ENCODE measurements around the gene REG3G. TPM values are rescaled to one million over a fixed set of nuclear protein-coding genes. Genes with fewer than 3 reads are reported as not detected.

Gene REG3G
- not detected in 2 replicates for total RNA-seq (2014; rRNA removed; shearing (Covaris generic))
- not detected in 2 replicates for polyA plus RNA-seq (2014; cell fraction: nucleus; rRNA removed)

DNA sequence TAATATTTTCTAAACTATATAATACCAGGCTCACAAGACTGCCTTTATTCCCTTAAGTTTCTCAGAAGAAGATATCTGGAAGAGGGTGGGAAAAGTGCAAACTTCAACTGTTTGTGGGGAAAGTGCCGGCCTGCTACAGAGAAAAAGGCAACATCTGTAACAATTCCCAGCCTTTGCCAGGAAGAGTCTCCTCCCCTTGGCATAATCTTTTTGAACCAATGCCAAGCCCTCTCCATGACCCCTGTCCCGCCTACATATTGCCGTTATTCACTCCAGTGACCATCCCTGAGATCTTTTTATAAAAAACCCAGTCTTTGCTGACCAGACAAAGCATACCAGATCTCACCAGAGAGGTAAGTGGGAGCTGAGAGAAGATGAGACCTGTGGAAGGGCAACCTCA, at the start of gene REG3G:
Gene REG3G (plus strand): TSS at position 282 of the 400 bp plus-strand sequence. CDS start 392 bp downstream, outside the sequence.
- DNase-seq (ENCODE audit: extremely low read depth, low read depth) = no peak

DNA sequence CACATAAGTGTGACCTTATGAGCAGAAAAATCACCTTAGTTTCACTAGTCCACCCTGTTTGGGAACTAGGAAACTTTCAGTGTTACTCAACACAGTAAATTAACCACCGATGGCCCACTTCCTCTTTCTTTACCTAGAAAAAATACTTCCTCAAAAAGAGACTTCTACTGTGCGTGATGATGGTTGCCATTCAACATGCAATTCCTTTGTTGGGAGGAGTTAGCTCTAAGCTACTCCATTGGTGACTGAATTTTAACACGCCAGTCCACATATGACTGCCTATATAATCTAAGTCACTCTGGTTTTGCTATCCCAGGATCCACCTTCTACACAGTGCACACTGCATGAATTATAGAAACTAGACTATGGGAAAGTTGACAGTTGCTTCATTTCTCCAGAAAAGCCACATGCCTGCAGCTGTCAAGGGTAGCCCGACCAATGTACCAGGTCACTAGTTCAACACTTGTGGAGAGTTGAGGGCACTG, 47.8 kb upstream of the REG3G start:
- DNase-seq (ENCODE audit: extremely low read depth, low read depth) = no peak

GRCh38 chr2:78978340-78978739, 47.2 kb upstream of the REG3G start:
- DNase-seq (ENCODE audit: extremely low read depth, low read depth) = no peak

DNA sequence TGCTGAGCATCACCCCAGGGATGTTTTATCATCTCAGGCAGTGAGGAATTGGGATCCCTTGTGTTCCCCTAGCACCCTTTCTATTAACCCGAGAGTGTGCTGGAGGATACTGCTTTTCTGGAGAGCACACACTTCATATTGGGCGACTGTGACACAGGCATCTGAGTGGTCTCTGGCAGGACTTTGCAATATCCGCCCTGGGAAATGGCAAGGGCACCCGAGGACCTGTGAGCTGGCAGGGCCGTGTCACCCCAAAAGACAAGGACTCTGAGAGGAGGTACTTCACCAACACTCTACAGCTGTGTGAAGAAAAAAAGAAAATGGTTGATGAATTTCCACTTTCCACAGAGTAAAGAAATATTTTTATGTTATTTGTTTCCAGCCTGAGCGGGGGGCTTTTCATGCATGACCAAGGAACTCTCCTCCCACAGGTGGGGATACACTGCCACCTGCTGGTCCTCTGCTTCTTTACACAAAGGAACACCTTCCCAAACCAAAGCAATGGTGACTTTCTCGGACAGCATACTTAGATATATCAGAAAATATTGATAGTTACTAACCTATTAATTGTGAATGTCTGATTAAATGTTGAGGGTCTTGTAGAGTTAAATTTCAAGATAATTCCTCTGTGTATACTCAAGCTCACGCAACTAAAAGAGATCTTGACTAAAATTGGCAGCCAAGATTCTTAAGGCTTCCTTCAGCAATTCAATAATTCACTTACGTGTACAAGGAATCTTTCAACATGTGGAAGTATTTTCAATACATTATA, 45.9 kb upstream of the REG3G start:
- DNase-seq (ENCODE audit: extremely low read depth, low read depth) = peak; percentile 61

GRCh38 chr2:78980152-78980465, 45.4 kb upstream of the REG3G start:
- DNase-seq (ENCODE audit: extremely low read depth, low read depth) = no peak

DNA sequence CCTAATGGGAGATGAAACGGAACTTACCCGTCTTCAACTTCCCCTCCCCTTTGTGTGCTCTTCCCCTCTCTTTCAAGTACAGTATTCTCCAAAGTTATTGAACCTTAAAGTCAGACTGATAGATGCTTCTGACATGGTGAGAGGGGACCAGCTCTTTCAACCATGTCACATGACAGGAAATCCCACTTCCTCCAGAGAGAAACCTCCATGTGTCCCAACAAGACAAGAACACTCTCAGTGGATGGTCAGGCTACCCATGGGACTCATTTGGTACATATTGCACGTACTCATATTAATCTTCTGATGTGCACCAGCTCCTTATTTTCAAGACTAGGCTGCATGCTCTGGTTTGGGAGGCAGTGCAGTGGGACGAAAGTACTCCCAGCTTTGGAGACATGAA, 44.6 kb upstream of the REG3G start:
- DNase-seq (ENCODE audit: extremely low read depth, low read depth) = no peak

- no peak for DNase-seq (ENCODE audit: extremely low read depth, low read depth)
These were observed 42.7 kb upstream of the REG3G start for GRCh38 chr2:78982638-78983330.

DNA sequence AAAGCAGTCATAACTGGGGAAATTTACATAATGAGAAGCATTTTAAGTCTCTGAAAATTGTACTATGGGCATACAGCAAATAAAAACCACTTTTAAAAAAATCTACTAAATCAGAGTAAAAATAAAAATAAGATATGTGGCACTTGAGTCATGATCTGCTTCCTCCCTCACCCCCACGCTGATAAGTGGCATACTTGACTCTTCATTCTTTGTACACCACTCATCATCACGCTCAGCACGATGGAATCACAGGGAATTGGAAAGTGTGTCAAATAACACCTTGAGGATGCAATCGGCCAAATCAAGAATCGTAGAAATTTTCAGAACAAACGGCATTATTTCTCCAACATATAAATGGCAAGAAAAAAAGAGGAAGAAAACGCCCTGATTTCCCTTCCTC, 41.1 kb upstream of the REG3G start:
- DNase-seq (ENCODE audit: extremely low read depth, low read depth) = no peak

DNA sequence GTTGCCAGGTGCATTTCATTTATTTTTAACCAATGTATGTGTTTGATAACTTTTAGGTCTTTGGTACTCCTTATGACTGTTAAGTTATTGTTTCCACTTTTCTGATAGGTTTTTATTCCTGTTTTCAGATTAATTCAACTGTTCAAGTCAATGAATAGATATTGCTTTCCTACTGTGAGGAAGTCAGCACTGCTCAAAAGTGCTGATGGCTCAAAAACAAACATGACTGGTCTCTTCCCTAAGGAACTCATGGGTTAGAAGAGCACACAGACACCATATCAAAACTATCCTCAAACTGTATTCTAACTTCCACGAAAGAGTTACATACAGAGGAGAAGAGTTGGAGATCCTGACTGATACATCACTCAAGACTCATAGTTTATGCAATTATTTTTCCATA, 39.9 kb upstream of the REG3G start:
- no peak for DNase-seq (ENCODE audit: extremely low read depth, low read depth)

- no peak for DNase-seq (ENCODE audit: extremely low read depth, low read depth)
These were observed 36.5 kb upstream of the REG3G start for GRCh38 chr2:78989051-78989450.

GRCh38 chr2:78992451-78992806, 33.1 kb upstream of the REG3G start:
- no peak for DNase-seq (ENCODE audit: extremely low read depth, low read depth)

GRCh38 chr2:78992807-78993517, 32.5 kb upstream of the REG3G start:
- DNase-seq (ENCODE audit: extremely low read depth, low read depth) = no peak

DNA sequence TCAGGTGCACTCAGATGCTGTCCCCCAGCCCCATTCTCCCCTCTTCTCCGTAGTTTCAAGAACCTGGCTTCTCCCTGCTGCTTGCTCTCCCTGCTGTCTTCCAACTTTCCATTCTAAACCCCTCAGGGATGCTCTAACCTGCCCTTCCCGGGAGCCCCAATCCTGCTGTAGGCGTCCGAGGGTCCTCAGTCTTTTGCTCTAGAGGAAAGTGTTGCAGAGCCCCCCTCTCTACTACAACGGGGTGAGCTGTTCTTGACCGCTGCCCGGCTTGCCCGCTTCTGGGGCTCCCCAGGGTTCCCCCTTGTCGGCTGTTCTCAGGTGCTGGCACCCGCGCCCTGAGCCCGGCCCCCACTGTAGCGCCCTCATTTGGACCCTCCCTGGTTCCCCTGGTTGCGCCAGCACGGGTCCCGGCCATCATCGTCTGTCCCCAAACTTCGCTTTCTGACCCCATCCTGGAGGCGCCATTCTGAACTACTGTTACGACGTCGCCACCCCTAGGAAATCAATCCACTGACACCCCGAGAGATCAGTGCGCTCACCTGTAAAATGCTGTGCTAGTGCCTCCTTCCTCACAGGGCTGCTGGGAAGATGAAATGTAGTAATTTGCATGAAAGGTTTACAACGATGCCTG, 31.9 kb upstream of the REG3G start:
- DNase-seq (ENCODE audit: extremely low read depth, low read depth) = no peak

DNA sequence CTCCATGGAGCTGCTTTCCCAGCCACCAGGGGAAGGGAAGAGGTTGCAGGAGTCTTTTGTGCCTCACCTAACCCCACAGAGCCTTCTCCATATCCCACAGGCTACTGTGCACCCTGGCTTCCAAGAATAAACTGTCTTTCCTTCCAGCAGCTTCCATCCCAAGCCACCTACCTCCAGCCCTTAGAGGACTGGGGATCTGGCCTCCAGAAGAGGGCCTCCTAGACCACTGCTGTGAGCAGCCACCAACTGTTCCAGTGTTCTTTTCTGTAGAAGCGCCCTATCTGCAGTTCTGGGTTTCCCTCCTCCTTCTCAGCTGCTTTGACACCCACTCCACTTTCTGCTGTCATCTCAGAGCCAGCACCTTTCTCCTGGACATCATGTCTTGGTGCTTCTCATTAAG, 30.7 kb upstream of the REG3G start:
- DNase-seq (ENCODE audit: extremely low read depth, low read depth) = no peak

- DNase-seq (ENCODE audit: extremely low read depth, low read depth) = peak; percentile 21
These were observed 26.1 kb upstream of the REG3G start for GRCh38 chr2:78999406-78999805.

DNA sequence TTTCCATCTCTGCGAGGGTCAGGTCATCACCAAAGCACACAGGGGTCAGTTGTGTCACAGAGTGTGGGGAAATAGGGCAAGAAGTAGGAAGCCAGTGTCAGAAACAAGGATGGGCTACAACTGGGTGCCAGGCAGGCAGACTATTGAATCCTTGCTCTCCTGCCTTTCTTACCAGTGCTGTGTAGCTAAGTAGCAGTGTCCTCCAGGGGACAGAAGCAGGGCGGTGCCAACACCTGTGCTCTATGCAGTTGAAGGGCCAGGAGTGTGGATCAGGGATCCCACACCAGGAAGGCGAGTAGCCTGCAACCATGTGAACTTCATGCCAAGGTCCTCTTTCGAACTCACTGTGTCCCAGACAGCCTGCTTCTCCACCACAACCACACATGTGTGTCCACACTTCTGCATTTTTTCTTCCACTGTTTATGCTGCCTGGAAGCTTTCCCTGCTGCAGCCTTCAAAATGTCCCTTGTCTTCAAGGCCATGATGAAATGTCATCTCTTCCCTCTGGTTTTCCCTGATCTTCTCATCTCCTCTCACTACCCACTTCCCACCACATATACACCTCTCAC, 25.4 kb upstream of the REG3G start:
- no peak for DNase-seq (ENCODE audit: extremely low read depth, low read depth)

- no peak for DNase-seq (ENCODE audit: extremely low read depth, low read depth)
These were observed 24.2 kb upstream of the REG3G start for GRCh38 chr2:79001285-79001684.

DNA sequence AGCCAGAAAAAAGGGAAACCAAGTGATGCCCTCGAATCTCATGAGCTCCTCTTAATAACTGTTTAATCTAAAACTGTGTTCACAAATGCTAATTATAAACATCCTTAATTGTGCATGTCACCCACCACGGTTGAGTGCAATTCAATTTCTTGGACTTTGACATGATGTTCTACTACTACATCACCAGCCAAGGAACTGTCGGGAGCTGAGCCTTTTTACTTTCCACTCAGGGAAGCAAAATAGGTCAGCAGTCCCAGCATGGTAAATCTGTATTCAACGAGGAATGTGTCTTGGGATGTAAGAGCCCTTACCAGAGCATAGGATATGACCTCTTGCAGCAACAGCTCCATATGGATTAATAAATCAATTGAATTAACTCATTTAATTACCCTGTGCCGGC, 20.8 kb upstream of the REG3G start:
- no peak for DNase-seq (ENCODE audit: extremely low read depth, low read depth)

- no peak for DNase-seq (ENCODE audit: extremely low read depth, low read depth)
These were observed 20.3 kb upstream of the REG3G start for GRCh38 chr2:79005216-79005615.

DNA sequence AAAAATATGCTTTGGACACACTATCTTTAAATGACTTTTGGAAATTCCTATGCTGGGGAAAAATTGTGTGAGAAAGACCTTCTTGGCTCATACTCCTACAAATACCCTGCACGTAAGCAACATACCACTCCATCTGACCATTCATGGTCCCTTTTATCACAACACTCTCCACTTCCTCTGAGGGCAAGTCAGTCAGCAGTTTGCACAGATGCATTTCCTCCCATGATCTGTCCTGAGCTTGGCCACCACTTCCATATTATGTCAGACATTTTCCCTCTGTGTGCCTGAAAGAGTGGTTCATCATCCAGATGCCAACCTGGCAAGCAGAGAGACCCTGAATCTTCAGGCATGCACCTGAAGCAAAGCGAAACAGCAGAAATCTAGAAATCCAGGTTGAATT, 16.1 kb upstream of the REG3G start:
- no peak for DNase-seq (ENCODE audit: extremely low read depth, low read depth)

GRCh38 chr2:79011496-79011895, 14.0 kb upstream of the REG3G start:
- DNase-seq (ENCODE audit: extremely low read depth, low read depth) = no peak
